GM12873 (cell line): Measurements from ENCODE around the gene PLA2G4B.

Source experiments
- TF ChIP-seq, protein P1 (sequence below): IDR thresholded peaks from 2 replicates; pipeline ENCODE4 v1.5.1; 2012; ENCODE audit warnings: low read depth, mild to moderate bottlenecking, moderate library complexity, low read length, control low read depth; ENCODE audit not compliant: insufficient read depth; ENCODE audit errors: missing control alignments

PLA2G4B gene

DNA sequence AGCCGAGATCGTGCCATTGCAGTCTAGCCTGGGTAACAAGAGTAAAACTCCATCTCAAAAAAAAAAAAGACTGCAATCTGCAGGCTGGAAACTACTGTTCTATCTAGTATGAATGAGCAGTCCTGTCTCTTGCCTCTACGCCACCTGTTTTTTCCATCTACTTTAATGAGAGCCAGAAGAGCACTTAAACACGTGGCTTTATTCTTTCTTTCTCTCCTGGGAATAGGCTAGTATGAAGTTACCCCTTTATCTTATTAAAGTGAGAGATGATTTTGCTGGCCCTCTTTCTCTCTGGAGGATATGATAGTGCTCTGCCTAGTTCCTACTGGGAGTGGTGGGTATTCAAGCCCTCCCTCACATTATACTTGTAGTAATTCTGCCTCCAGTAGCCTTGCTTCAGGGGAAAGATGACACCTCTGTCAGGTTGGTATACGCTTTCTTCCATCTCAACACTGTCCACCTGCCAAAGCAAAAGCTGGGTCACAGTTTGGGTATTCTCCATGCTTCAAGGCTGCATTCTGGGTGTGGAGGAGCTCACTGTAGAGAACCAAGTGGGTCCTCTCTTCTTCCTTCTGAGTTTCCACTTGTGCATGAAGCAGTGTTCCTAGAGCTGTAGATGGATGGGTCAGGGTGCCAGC, 46.5 kb upstream of the PLA2G4B start:
- TF ChIP-seq, protein P1, sequence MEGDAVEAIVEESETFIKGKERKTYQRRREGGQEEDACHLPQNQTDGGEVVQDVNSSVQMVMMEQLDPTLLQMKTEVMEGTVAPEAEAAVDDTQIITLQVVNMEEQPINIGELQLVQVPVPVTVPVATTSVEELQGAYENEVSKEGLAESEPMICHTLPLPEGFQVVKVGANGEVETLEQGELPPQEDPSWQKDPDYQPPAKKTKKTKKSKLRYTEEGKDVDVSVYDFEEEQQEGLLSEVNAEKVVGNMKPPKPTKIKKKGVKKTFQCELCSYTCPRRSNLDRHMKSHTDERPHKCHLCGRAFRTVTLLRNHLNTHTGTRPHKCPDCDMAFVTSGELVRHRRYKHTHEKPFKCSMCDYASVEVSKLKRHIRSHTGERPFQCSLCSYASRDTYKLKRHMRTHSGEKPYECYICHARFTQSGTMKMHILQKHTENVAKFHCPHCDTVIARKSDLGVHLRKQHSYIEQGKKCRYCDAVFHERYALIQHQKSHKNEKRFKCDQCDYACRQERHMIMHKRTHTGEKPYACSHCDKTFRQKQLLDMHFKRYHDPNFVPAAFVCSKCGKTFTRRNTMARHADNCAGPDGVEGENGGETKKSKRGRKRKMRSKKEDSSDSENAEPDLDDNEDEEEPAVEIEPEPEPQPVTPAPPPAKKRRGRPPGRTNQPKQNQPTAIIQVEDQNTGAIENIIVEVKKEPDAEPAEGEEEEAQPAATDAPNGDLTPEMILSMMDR, result no peak

DNA sequence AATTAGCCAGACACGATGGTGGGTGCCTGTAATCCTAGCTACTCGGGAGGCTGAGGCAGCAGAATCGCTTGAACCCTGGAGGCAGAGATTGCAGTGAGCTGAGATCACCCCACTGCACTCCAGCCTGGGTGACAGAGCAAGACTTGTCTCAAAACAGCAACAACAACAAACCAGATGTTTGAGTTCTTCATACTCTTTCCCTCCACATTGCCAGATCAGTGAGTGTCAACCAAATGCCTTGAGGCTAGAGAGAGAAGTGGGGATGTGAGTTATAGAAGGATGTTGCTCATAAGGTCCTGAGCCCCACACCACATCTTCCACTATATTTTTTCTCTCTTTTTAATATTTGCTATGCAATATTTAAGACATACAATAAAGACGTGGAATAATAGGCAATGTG, 44.6 kb upstream of the PLA2G4B start:
- TF ChIP-seq, protein P1, result no peak

DNA sequence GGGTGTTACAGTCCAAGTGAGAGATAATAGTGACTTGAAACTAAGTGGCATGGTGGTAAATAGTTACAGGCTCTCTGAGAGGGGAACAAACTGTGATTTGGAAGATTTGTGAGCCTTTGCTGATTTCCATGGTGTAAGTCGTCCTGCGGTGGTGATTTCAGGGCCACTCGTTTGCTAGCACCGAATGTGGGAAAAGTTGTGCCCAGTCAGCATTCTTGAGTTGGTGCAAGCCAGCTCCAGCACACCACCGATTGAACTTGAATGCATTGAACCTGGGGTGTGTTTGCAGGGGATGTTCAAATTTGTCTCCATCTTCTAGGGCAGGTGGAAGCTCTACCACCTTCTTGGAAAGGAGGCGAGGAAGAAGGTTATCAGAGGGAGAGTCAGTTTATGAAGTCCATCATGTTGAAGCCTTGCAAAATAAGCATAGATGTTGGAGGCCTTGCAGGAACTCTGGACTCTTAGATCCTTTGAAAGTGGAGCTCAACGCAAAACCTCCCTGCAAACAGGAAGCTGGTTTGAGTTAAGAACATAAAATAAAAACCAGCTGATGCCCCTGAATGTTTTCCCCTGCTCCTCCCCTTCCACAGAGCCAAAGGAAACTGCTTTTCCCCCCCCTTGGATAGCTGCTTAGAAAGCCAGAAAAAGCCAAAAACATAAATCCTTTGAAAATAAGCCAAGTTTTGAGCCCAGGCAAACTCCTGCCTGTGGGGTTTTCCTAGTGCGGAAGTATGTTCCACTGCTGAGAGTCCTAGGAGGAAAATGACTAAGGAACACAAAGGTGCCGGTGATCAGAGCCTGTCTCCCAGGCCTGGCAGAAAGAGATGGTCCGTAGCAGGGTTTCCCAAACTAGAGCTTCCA, 42.4 kb upstream of the PLA2G4B start:
- TF ChIP-seq, protein P1, result no peak

DNA sequence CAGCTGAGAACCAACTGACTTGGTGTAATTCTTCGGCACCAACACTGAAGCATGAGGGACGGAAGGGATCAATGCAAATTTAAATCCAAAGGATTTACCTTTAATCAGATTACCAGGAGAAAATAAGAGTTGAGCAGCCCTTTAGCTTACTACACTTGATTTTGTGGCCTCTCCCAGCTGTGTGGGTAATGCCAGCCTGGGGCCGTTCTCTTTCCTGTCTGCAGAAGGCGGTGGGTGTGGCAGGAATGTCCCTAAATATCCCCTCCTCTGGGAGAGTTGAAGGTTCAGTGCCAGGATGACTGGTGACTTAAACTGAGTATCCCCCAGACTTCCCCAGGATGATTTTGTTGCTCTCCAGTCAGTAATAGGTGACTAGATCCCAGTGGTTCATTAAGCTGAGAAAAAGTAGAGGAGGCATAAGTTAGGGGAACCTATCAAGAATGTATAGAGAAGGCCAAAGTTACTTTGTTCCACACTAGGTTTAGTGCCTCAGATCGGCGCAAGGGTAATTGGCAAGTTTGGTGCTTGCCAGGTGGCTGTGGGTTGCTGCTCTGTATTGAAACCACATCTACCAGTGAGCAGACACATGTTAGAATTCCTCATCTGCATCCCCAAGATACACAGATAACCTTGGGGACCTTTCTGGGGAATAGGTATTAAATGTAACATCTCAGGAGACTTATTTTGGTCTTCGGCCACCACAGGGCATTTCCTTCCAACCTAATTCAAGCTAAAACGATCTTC, 41.3 kb upstream of the PLA2G4B start:
- TF ChIP-seq, protein P1, result no peak

DNA sequence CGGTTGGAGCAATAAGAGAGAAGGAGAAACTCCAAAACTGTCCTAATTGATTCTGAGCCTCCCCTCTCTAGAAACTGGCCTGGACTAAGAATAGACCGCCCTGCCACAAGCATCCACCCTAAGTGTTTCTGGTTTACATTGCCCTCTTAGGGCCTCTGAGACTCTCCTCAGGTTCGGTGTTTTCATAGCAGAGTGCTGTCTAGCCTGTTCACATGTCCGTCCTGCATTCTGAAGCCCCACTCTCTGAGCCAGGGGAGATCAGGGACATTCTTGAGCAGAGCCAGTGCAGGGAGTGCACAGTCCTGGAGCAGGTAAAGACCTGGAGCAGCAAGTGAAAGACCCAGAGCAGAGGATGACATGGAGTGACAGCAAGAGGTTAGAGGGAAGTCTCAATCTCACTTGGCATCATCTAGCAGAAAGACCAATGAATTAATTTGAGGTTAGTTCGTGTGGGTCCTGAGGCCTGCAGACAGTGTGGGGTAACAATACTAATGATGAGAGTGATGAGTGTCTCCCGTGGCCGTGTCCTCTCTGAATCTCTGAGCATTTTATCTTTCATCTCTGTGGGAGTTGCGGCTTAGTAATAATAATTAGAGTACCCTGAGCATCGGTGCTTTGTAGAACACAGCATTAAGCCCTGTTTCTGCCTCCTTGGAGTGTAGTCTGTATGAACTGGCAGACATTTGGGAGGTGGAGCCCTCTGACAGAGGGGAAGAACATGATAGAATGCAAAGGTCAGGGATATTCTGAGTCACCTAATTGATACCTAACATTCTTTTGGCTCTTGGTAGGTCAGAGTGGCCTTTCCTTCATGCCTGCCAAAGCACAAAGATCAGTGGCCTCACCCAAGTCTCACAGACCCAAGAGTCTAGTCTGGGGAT, 39.8 kb upstream of the PLA2G4B start:
- TF ChIP-seq, protein P1, result no peak

DNA sequence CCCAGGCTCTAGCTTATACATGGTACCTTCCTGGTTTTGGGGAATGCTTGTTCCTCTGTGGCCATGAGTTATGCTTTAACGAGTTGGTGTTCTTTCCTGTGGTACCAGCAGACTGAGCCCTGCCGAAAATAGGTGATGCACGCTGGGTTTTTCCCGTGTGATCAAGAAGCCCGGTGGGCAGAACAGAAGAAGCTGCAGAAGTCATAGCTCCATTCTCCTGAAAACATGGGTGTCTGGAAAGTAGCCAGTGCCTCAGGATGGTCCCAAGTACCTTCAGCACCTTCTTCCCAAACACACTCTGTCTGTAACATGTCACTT, 39.2 kb upstream of the PLA2G4B start:
- TF ChIP-seq, protein P1, result no peak
